Measurements from ENCODE around the gene ZSCAN26. TPM values are rescaled to one million over a fixed set of nuclear protein-coding genes. Genes with fewer than 3 reads are reported as not detected.

ZSCAN26 gene
- total RNA-seq, 1 experiment from 2014 or later, result 6.6 TPM

DNA sequence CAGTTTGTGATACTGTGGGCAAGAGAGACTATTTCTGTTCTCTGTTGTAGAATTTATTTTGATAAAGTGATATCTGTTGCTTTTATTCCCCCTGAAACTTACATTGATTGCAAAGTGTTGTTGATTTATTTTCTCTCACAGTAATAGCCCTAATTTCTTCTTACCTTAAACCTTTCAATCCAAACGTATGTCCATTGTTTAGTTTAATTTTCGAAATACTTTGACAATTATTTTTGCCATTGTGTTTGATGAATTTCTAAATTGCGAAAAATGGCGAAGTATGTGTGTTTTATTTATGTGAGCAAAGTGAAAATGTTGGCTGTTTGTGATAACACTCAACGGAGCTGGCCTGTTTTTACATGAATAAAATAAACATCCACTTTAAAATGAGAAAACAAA is 381 bp upstream of the ZSCAN26 start:
- CTCF ChIA-PET, result interaction anchor here (1.1 to 2.7 kb wide), 5 partner anchors 13 to 117 kb away, joined by 4 to 34 read pairs (median 11); partner anchors contain the start of gene ZKSCAN4

GRCh38 chr6:28267695-28268059 is 734 bp downstream of the ZSCAN26 start:
- Mint-ChIP-seq H3K9me3 (no peaks in the 10 kb centered on the region), H3K4me3 (no peak overlapping the region), H3K4me1 (no peaks in the 10 kb centered on the region), H3K27me3 (ENCODE audit: low read depth) (peaks cover 27% of the 10 kb centered on the region), H3K36me3 (peaks cover 7% of the 10 kb centered on the region; the same call in 1 of the 2 replicates), H3K27ac (no peak overlapping the region)
- ChIA-PET CTCF (interaction anchor here (0.7 to 2.7 kb wide), 6 partner anchors 12 to 163 kb away, joined by 3 to 34 read pairs (median 8); partner anchors contain the start of genes PGBD1 and ZKSCAN4), POLR2A (interaction anchor here (0.8 to 2.1 kb wide), 12 partner anchors 12 to 375 kb away, joined by 3 to 14 read pairs (median 6); partner anchors contain the start of genes PGBD1, ZKSCAN3, ZKSCAN4 and ZKSCAN8)
- DNase-seq (ENCODE audit: low spot score), result no peak
- no peak for ATAC-seq
- TF ChIP-seq ZNF532 (CRISPR knock-in tag; IDR thresholded peaks at IDR 0.05; ENCODE audit: borderline replicate concordance) (no peak), SP1 (CRISPR knock-in tag; conservative IDR thresholded peaks at IDR 0.05) (no peak), CREB1 (CRISPR knock-in tag; IDR thresholded peaks at IDR 0.05) (no peak), SOX15 (CRISPR knock-in tag; IDR thresholded peaks at IDR 0.05) (no peak), ESRRA (CRISPR knock-in tag; IDR thresholded peaks at IDR 0.05; ENCODE audit: borderline replicate concordance) (no peak), ZNF121 (CRISPR knock-in tag; IDR thresholded peaks at IDR 0.05) (no peak), ZBTB43 (CRISPR knock-in tag; IDR thresholded peaks at IDR 0.05) (no peak), SMAD4 (CRISPR knock-in tag; IDR thresholded peaks at IDR 0.05) (no peak), CTCF (IDR thresholded peaks at IDR 0.05) (no peak), NR2C2 (CRISPR knock-in tag; IDR thresholded peaks at IDR 0.05) (no peak), GRHL2 (CRISPR knock-in tag; IDR thresholded peaks at IDR 0.05; ENCODE audit: insufficient replicate concordance, severe bottlenecking) (no peak)
- TF ChIP-seq, protein P1, sequence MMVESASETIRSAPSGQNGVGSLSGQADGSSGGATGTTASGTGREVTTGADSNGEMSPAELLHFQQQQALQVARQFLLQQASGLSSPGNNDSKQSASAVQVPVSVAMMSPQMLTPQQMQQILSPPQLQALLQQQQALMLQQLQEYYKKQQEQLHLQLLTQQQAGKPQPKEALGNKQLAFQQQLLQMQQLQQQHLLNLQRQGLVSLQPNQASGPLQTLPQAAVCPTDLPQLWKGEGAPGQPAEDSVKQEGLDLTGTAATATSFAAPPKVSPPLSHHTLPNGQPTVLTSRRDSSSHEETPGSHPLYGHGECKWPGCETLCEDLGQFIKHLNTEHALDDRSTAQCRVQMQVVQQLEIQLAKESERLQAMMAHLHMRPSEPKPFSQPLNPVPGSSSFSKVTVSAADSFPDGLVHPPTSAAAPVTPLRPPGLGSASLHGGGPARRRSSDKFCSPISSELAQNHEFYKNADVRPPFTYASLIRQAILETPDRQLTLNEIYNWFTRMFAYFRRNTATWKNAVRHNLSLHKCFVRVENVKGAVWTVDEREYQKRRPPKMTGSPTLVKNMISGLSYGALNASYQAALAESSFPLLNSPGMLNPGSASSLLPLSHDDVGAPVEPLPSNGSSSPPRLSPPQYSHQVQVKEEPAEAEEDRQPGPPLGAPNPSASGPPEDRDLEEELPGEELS (CRISPR knock-in tag; IDR thresholded peaks at IDR 0.05), result no peak
- TF ChIP-seq, protein P2, sequence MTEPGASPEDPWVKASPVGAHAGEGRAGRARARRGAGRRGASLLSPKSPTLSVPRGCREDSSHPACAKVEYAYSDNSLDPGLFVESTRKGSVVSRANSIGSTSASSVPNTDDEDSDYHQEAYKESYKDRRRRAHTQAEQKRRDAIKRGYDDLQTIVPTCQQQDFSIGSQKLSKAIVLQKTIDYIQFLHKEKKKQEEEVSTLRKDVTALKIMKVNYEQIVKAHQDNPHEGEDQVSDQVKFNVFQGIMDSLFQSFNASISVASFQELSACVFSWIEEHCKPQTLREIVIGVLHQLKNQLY (CRISPR knock-in tag; IDR thresholded peaks at IDR 0.05), result no peak
- TF ChIP-seq, protein P3, sequence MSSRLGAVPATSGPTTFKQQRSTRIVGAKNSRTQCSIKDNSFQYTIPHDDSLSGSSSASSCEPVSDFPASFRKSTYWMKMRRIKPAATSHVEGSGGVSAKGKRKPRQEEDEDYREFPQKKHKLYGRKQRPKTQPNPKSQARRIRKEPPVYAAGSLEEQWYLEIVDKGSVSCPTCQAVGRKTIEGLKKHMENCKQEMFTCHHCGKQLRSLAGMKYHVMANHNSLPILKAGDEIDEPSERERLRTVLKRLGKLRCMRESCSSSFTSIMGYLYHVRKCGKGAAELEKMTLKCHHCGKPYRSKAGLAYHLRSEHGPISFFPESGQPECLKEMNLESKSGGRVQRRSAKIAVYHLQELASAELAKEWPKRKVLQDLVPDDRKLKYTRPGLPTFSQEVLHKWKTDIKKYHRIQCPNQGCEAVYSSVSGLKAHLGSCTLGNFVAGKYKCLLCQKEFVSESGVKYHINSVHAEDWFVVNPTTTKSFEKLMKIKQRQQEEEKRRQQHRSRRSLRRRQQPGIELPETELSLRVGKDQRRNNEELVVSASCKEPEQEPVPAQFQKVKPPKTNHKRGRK (CRISPR knock-in tag; IDR thresholded peaks at IDR 0.05; ENCODE audit: borderline replicate concordance), result no peak

More for the DNA sequence above, 381 bp upstream of the ZSCAN26 start:
- Mint-ChIP-seq H3K4me1 (no peaks in the 10 kb centered on the region), H3K9me3 (no peaks in the 10 kb centered on the region), H3K27me3 (ENCODE audit: low read depth) (peaks cover 37% of the 10 kb centered on the region), H3K36me3 (no peaks in the 10 kb centered on the region), H3K27ac (no peak overlapping the region; the same call in 1 of the 2 replicates), H3K4me3 (no peak overlapping the region)
- no peak for DNase-seq (ENCODE audit: low spot score)
- TF ChIP-seq PRRX2 (CRISPR knock-in tag; IDR thresholded peaks at IDR 0.05), result no peak
- TF ChIP-seq, protein P4, sequence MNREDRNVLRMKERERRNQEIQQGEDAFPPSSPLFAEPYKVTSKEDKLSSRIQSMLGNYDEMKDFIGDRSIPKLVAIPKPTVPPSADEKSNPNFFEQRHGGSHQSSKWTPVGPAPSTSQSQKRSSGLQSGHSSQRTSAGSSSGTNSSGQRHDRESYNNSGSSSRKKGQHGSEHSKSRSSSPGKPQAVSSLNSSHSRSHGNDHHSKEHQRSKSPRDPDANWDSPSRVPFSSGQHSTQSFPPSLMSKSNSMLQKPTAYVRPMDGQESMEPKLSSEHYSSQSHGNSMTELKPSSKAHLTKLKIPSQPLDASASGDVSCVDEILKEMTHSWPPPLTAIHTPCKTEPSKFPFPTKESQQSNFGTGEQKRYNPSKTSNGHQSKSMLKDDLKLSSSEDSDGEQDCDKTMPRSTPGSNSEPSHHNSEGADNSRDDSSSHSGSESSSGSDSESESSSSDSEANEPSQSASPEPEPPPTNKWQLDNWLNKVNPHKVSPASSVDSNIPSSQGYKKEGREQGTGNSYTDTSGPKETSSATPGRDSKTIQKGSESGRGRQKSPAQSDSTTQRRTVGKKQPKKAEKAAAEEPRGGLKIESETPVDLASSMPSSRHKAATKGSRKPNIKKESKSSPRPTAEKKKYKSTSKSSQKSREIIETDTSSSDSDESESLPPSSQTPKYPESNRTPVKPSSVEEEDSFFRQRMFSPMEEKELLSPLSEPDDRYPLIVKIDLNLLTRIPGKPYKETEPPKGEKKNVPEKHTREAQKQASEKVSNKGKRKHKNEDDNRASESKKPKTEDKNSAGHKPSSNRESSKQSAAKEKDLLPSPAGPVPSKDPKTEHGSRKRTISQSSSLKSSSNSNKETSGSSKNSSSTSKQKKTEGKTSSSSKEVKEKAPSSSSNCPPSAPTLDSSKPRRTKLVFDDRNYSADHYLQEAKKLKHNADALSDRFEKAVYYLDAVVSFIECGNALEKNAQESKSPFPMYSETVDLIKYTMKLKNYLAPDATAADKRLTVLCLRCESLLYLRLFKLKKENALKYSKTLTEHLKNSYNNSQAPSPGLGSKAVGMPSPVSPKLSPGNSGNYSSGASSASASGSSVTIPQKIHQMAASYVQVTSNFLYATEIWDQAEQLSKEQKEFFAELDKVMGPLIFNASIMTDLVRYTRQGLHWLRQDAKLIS (CRISPR knock-in tag; IDR thresholded peaks at IDR 0.05; ENCODE audit: borderline replicate concordance), result no peak
- POLR2A ChIA-PET, result interaction anchor here (0.6 to 2.1 kb wide), 14 partner anchors 13 to 373 kb away, joined by 3 to 14 read pairs (median 4); partner anchors contain the start of genes PGBD1, ZKSCAN3, ZKSCAN4 and ZKSCAN8
- ATAC-seq, result no peak

Data from WTC11 (cell line).